NCI-H524 treated with DMSO at 0.1 percent for 48 hours (cell line): Measurements from ENCODE around the gene SEMA3F.

Experiments
- DNase-seq: peaks from one replicate; lab custom pipeline; 2025; lab: John Stamatoyannopoulos, UW

Gene SEMA3F

DNA sequence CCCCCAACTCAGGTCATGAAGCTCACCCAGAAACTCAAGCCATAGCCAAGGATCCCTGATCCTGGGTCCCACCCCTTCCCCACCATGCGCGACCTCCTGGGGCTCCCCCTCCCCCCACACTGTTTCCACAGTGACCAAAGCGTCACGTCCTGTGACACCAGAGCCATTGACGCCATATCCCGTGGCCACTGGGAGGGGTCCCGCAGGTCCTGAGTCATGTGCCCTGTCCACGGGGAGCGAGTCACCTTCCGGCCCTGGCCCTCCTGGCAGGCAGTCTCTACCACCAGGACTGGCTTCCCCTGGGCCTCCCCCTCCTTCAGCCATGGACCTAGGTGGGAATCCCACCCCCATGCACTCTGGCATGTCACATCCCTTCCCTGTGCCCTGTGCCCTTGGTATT, 15.6 kb downstream of the SEMA3F start:
- no peak for DNase-seq

DNA sequence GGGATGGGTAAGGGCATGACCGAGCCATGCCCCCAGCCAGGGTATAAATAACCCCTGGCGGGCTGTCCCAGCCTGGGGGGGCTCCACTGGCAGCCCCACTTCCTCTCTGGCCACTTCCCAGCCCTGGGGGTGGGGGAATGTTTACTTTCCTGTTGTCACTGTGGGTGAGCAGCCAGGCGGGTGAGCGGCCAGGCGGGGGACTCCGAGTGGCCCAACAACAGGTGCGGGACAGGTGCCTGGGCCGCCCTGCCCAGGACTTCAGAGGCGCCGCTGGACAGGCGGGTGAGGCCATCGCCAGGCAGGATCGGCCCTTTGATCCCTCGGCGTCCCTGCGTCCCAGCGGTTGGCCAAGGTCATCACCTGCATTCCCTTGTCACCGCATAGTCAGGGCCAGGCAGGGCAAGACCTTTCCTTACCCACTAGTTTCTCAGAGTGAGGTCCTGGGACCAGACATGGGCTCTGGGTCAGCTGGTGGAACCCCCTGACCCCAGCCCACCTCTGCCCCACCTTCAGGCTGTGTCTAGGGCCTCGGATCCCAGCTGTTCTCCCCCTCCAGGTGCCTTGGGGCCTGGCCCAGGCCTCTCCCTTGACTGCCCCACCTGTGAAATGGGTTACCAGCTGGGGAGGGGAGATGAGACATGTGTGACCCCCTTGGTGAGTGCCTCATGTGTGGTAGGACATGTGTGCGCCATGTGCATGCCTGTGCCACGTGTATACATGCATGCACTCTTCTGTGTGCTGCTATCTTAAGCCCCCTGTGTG, 16.6 kb downstream of the SEMA3F start:
- DNase-seq, result no peak

DNA sequence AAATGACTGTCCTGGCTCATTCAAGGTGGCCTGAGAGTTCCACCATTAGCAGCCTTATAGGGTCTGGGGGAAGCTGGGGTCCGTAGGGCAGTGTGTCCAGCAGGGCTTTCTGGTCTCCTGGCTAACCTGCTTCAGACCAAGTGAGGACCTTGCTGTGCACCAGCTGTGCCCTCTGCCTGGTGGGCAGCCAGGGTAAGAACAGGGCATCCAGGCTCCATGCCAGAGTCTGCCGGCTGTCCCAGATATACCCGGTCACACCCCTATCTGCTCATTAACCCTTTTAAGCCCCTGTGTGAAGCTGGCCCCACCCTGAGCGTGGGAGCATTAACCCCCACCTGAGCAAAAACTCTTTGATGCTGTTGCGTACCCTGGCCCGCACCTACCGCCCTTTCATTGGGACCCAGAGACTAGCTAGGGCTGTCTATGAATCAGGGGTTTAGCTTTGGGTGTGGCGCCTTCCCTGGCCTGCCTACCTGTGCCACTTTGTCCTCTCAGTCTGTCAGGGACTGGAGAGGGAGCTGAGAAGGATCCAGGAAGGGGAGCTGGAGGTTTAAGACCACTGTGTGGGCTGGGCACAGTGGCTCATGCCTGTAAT, 17.6 kb downstream of the SEMA3F start:
- no peak for DNase-seq

DNA sequence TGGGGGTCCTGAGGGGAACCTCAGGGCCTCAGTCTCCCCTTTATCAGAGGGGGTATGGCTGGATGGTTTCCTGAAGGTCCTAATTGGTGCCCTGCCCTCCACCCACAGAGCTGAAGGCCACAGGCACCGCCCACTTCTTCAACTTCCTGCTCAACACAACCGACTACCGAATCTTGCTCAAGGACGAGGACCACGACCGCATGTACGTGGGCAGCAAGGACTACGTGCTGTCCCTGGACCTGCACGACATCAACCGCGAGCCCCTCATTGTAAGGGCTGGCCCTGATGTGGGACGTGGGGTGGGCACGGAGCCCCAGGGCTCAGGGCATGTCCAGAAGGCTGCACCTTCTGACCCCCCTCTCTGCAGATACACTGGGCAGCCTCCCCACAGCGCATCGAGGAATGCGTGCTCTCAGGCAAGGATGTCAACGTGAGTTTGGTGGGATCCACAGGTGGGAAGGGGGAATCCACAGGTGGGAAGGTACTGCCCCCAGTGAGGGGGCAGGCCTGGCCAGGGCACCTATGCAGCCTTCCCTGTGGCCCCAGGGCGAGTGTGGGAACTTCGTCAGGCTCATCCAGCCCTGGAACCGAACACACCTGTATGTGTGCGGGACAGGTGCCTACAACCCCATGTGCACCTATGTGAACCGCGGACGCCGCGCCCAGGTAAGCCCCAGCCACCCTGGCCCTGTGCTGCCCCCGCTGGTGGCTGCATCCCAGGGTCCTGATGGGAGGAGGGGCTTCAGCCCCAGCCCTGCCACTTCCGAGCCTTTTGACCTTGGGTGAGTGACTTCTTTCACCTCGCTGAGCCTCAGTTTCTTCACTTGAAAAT, 18.8 kb downstream of the SEMA3F start:
- DNase-seq, result no peak

DNA sequence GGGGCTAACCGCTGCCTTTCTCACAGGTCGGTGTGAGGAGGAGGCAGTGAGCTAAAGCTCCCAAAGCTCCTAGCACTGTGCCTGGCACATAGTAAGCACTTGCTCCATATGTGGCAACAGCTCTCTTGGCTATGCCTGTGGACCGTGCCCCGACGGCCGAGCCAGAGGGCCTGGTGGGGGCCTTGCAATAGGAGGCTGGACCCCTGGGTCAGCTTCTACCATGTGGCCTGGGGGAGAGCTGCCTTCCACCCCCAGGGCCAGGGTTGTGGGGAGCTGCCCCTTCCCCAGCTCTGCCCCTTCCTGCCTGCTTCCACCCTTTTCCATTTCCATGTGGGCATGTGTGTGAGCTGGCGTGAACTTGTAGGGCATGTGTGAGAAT, 19.4 kb downstream of the SEMA3F start:
- no peak for DNase-seq

DNA sequence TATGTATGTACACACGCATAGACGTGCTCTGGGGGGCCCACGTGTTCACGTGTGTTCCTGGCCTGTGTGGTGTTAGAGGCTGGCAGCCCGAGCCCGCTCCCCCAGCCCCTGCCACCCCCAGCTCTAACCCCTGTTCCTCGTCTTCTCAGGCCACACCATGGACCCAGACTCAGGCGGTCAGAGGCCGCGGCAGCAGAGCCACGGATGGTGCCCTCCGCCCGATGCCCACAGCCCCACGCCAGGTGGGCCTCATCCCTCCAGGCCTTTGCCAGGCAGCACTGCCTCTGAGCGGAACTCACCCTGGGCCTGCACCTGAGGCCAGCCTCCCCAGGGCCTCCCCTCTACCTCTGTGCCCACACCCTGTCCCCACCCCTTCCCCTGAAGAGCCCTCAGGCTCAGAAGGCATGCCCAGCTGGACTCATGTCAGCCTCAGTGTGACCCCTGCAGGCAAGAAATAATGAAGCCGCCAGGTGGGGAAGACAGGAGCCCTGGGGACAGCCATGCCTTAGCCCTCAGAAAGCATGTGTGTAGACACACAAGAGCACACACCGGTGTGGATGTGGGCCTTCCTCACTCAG, 19.9 kb downstream of the SEMA3F start:
- no peak for DNase-seq

DNA sequence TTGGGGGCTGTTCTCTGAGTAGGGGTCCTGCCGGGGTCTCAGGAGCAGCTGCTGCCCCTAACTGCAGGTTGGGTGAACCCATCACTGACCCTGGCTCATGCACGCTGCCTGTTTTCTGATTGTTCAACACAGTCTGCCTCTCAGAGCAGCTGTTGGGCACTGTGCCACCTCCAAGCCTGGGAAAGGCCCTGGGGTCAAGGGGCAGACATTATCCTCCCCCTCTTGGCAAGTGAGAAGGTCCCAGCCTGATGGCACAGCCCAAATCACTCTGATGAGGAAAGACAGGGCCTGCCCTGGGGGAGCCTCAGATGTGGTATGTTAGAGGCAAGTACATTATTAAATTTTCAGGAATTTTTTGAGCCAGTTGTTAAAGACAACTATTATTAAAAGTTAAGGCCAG, 22.2 kb downstream of the SEMA3F start:
- DNase-seq, result no peak

DNA sequence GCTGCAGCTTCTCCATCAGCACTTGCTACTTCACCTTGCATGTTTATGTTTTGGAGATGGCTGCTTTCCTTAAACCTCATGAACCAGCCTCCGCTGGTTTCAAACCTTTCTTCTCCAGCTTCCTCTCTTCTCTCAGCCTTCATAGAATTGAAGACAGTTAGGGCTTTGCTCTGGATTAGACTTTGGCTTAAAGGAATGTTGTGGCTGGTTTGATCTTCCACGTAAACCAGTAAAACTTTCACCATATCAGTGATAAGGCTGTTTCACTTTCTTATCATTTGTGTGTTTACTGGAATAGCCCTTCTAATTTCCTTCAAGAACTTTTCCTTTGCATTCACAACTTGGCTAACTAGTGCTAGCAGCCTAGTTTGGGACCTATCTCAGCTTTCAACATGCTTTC, 24.6 kb downstream of the SEMA3F start:
- DNase-seq, result no peak

DNA sequence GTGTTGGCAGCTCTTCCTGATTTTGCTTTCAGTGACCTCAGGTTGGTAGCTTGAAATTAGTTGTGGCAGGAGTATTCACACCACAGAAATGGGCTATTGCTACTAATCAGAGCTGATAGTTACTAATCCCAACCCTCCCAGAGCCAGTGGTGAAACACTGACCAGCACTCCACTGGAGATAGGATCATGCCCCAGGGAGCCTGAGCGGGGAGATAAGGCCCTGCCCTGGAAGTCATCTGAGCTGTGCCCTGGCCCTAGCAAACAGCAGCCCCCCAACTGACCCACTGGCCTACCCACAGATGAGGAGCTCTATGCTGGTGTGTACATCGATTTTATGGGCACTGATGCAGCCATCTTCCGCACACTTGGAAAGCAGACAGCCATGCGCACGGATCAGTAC, 26.9 kb downstream of the SEMA3F start:
- no peak for DNase-seq

DNA sequence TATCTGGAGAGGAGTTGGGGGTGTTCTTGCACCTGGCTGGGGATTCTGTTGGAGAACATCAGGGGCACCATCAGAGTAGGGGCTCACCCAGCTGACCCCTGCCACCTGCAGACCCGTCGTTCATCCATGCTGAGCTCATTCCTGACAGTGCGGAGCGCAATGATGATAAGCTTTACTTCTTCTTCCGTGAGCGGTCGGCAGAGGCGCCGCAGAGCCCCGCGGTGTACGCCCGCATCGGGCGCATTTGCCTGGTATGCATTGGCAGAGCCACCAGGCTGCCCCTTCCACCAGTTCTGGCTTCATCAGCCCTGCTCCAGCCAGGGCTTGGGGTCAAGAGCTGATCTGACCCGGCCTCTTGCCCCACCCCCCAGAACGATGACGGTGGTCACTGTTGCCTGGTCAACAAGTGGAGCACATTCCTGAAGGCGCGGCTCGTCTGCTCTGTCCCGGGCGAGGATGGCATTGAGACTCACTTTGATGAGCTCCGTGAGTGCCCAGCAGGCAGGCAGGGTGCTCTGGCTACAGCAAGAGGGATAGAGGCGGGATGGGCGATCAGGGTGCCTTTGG, 27.5 kb downstream of the SEMA3F start:
- no peak for DNase-seq

DNA sequence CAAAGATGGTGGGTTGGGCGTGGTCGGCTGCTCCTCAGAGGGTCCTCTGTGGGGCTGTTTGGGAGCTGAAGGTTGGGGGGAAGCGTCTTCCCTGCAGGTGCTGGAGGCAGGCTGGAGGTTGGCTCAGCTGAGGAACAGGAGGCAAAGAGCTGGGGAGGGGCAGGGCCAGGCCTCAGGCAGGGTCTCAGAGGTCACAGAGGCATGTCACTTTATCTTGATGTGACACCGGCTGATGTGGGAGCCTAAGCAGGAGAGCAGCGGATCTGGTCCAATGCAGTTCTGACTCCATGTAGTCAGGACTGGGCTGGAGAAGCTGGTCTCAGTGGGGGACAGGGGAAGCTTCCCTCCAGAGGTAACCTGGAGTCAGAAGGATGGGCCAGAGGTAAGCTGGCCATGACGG, 28.6 kb downstream of the SEMA3F start:
- no peak for DNase-seq

DNA sequence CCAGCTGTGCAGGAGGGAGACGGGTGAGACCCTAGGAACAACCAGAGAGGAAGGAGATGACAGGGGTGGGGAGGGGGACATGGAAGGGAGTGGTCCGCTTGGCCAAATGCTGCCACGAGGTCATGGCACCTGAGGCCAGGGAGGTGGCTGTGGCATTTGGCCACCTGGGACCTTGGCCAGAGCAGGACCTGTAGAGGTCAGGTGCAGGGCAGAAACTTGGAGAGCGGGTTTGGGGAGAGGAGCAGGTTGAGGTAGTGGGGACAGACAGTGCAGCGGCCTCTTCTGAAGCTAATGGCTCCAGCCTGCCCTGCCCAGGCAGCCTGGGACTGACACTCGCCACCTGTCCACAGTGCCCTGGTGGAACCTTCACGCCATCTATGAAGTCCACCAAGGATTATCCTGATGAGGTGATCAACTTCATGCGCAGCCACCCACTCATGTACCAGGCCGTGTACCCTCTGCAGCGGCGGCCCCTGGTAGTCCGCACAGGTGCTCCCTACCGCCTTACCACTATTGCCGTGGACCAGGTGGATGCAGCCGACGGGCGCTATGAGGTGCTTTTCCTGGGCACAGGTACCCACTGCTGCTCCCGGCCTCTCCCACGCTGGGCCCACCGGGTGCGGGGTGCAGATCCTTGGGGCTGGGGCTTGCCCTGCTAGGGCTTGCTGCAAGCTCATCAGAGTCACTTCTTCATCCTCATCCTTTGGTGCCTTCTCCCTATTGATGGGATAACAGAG, 29.3 kb downstream of the SEMA3F start:
- no peak for DNase-seq

DNA sequence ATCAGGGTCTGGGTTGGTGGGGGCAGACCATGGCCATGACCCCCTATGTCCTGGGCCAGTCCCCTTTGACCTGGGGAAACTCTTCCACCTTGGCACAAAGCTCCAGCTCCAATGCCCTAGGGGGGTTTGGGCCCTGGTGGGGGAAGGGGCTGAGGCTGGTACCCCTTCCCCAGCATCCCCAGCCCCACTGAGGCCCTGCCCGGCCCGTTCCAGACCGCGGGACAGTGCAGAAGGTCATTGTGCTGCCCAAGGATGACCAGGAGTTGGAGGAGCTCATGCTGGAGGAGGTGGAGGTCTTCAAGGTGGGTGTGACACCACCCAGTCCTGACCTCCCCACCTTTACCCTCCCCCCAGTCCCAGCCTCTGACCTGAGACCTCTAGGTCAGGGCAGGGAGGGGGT, 30.1 kb downstream of the SEMA3F start:
- DNase-seq, result no peak

DNA sequence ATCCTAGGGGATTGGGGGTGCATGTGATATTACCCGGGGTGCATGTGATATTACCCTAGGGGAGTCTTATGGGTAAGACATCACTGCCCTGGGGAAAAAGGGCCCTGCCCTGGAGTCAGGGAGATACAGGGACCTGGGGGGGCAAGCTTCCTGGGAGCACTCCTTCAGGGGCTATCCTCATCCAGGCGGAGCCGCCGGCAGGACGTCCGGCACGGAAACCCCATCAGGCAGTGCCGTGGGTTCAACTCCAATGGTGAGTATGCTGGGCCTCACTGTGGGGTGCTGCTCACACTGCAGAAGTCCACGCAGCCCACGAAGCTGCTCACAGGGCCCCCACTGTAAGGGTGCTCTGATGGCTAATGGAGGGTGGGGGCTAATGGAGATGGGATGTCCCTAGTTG, 31.0 kb downstream of the SEMA3F start:
- DNase-seq, result no peak

DNA sequence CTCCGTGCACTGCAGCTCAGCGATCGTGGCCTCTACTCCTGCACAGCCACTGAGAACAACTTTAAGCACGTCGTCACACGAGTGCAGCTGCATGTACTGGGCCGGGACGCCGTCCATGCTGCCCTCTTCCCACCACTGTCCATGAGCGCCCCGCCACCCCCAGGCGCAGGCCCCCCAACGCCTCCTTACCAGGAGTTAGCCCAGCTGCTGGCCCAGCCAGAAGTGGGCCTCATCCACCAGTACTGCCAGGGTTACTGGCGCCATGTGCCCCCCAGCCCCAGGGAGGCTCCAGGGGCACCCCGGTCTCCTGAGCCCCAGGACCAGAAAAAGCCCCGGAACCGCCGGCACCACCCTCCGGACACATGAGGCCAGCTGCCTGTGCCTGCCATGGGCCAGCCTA, 32.6 kb downstream of the SEMA3F start:
- no peak for DNase-seq

DNA sequence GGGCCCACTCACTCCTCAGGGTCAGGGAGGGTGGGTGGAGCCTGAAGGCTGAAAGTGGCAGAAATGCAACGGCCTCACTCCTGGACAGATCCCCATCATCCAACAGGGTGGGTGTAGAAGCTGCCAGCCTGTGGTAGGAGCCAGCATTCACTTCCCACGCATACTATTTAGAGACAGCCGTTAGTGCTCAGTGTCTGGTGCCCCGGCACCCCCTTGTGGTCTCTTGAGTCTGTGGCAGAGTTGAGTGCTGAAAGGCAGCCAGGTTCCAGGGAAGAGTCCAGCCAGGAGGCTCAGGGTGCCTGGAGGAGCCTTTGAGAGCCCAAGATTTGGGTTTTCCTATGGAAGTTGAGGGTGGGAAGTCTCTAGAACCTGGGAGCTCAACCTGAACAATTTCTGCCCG, 34.1 kb downstream of the SEMA3F start:
- no peak for DNase-seq

DNA sequence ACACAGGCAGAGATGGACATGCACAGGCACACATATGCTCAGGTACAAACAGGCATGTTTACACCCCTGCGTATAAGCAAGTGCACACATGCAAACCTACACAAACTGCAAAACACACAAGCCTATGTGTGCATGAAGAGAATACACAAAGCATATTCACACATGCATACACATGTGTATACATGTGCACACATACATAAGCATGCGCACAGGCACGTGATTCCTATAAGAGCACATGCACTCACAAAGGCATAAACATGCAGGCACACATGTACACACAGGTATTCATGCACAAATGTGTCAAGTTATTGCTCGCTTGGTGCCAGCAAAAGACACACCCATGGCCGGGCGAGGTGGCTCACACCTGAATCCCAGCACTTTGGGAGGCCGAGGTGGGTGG, 34.9 kb downstream of the SEMA3F start:
- no peak for DNase-seq

DNA sequence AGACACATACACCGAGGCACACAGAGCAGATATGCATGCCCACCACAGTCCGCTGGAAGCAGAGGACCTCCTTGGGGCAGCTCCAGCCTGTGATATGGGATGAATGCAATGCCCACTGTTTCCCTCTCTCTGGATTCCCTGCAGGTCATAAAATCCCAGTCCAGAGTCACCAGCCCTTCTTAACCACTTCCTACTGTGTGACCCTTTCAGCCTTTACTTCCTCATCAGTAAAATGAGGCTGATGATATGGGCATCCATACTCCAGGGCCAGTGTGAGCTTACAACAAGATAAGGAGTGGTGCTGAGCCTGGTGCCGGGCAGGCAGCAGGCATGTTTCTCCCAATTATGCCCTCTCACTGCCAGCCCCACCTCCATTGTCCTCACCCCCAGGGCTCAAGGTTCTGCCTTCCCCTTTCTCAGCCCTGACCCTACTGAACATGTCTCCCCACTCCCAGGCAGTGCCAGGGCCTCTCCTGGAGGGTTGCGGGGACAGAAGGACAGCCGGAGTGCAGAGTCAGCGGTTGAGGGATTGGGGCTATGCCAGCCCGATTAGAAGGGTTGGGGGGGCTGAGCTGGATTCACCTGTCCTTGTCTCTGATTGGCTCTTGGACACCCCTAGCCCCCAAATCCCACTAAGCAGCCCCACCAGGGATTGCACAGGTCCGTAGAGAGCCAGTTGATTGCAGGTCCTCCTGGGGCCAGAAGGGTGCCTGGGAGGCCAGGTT, 36.0 kb downstream of the SEMA3F start, which contains the start of gene GNAT1:
Gene GNAT1 (plus strand): TSS at position 675 of the 725 bp plus-strand sequence. CDS start 116 bp downstream, outside the sequence.
- no peak for DNase-seq

DNA sequence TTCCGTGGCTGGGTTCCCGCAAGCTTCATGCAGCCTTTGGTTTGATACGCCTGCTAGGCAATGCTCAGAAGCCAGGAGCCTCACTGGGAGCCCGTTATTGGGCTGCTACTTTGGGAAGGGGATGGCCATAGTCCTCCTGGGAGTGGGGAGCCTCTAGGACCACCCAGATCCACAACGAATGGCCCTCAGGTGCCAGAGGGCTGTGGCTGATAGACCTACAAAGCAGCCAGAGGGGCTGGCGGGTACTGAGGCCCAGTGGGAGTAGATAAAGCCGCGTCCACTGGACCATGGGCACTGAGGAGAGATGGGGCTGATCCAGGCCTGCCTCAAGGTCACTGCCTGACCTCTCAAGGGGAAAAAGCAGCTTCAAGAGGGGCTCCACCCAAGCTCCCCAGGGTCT, 37.0 kb downstream of the SEMA3F start:
- no peak for DNase-seq

DNA sequence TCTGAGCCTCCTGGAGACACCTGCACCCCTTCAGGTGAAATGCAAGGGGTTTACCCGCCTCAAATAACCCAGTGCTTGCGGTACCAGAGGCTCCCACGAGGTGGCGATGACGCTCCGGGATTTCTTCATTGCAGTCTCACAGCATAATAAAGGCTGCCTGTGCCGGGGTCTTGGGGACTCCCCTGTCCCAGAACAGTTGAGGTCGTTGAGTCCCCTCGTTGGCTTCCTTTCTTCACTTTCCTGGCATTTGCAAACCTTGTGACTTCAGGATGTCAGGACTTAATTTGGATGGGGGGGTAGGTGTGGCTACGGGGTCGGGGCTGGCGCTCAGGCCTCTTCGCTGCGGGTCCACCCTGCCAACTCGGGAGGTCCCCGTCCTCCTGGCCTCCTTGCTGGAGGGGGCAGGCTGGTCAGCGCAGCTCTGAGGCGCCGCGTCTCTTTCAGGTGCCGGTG, 37.6 kb downstream of the SEMA3F start:
- no peak for DNase-seq

DNA sequence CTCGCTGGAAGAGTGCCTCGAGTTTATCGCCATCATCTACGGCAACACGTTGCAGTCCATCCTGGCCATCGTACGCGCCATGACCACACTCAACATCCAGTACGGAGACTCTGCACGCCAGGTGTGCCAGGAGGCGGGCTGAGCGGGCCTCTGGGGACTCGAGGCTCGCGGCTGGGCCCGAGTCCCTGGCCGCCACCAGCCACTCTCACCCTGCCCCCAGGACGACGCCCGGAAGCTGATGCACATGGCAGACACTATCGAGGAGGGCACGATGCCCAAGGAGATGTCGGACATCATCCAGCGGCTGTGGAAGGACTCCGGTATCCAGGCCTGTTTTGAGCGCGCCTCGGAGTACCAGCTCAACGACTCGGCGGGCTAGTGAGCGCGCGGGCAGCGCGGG, 38.2 kb downstream of the SEMA3F start:
- no peak for DNase-seq
